Loucy (cell line): Measurements from ENCODE around the gene CXCR3.
"Not testable (repeated sequence)": the region's sequence is repeated elsewhere in the genome, so short reads cannot be mapped to it uniquely, and the experiment has no call there.

Experiments used
- EZH2phosphoT487 ChIP-seq: fragments of 200-600 bp; IDR thresholded peaks from 2 replicates; pipeline ENCODE4 v1.6.1; 2018; ENCODE audit warnings: antibody characterized with exemption, mild to moderate bottlenecking, moderate library complexity, borderline replicate concordance
- TF ChIP-seq, protein P1 (sequence below): fragments of 200-600 bp; sonication (generic); conservative IDR thresholded peaks from 2 replicates; pipeline ENCODE4 v1.5.1; 2014; ENCODE audit warnings: mild to moderate bottlenecking, antibody characterized with exemption, low read length

DNA sequence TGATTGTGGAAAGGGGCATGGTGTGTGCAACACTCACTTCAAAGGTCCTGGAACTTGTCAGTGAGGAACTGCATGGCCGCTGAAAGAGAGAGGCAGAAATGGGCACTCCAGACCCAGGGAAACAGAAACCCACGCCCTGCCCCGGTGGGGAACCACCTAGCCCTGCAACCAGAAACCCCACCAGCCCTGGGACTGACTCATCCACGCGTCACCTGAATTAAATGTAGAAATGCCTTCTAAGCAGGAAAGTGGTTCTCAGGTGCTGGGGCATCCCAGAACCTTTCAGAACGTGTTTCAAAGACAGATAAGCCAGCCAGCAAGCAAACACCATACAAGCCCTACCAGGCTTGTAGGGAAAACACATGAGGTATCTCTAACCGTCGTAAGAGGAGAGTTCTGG lies 44.9 kb upstream of the CXCR3 start:
- TF ChIP-seq, protein P1, sequence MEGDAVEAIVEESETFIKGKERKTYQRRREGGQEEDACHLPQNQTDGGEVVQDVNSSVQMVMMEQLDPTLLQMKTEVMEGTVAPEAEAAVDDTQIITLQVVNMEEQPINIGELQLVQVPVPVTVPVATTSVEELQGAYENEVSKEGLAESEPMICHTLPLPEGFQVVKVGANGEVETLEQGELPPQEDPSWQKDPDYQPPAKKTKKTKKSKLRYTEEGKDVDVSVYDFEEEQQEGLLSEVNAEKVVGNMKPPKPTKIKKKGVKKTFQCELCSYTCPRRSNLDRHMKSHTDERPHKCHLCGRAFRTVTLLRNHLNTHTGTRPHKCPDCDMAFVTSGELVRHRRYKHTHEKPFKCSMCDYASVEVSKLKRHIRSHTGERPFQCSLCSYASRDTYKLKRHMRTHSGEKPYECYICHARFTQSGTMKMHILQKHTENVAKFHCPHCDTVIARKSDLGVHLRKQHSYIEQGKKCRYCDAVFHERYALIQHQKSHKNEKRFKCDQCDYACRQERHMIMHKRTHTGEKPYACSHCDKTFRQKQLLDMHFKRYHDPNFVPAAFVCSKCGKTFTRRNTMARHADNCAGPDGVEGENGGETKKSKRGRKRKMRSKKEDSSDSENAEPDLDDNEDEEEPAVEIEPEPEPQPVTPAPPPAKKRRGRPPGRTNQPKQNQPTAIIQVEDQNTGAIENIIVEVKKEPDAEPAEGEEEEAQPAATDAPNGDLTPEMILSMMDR, result not testable (repeated sequence)
- TF ChIP-seq EZH2phosphoT487, result not testable (repeated sequence)
